OCI-LY1 (cell line): ENCODE data around the gene TM4SF4.

ENCODE experiments used
- H2AFZ ChIP-seq: fragments of 200-600 bp; sonication (generic), shearing (Covaris generic); 2 replicates; pipeline ENCODE4 v1.6.0; 2014; ENCODE audit warnings: antibody characterized with exemption, mild to moderate bottlenecking, low read length
- H3F3A ChIP-seq: fragments of 200-600 bp; sonication (generic), shearing (Covaris generic); 2 replicates; pipeline ENCODE4 v1.6.0; 2014; ENCODE audit warnings: mild to moderate bottlenecking, antibody characterized with exemption, low read length, moderate library complexity; ENCODE audit not compliant: insufficient read depth
- H3K27ac ChIP-seq: fragments of 200-600 bp; sonication (generic); 2 replicates; pipeline ENCODE4 v1.5.1; 2014; ENCODE audit warnings: low read length, mixed run types, mild to moderate bottlenecking, low read depth; ENCODE audit not compliant: poor library complexity, severe bottlenecking
- H3K27me3 ChIP-seq: fragments of 200-600 bp; sonication (generic); 2 replicates; pipeline ENCODE4 v1.6.0; 2014; ENCODE audit warnings: antibody characterized with exemption, mild to moderate bottlenecking, low read length, moderate library complexity; ENCODE audit not compliant: insufficient read depth
- H3K36me3 ChIP-seq: fragments of 200-600 bp; sonication (generic); 2 replicates; pipeline ENCODE4 v1.6.1; 2014; ENCODE audit warnings: mild to moderate bottlenecking, antibody characterized with exemption, low read length, moderate library complexity, mixed read lengths; ENCODE audit not compliant: insufficient read depth
- H3K4me1 ChIP-seq: fragments of 200-600 bp; sonication (generic); 2 replicates; pipeline ENCODE4 v1.5.1; 2014; ENCODE audit warnings: mild to moderate bottlenecking, low read length, moderate library complexity; ENCODE audit not compliant: insufficient read depth, severe bottlenecking
- H3K4me2 ChIP-seq: fragments of 200-600 bp; sonication (generic), shearing (Covaris generic); 2 replicates; pipeline ENCODE4 v1.6.1; 2014; ENCODE audit warnings: low read length
- H3K4me3 ChIP-seq: fragments of 200-600 bp; sonication (generic); 2 replicates; pipeline ENCODE4 v1.5.1; 2014; ENCODE audit warnings: low read length, low read depth, mild to moderate bottlenecking, mixed read lengths; ENCODE audit not compliant: poor library complexity, severe bottlenecking
- H3K79me2 ChIP-seq: fragments of 200-600 bp; shearing (Covaris generic); 2 replicates; pipeline ENCODE4 v1.6.1; 2016; ENCODE audit warnings: mixed run types, low read length, mixed read lengths; ENCODE audit not compliant: insufficient read depth
- H3K9ac ChIP-seq: fragments of 200-600 bp; sonication (generic), shearing (Covaris generic); 2 replicates; pipeline ENCODE4 v1.6.1; 2014; ENCODE audit warnings: mild to moderate bottlenecking, low read length, mixed read lengths
- H3K9me2 ChIP-seq: fragments of 200-600 bp; sonication (generic), shearing (Covaris generic); 2 replicates; pipeline ENCODE4 v1.6.1; 2014; ENCODE audit warnings: low read depth, mild to moderate bottlenecking, low read length, mixed read lengths
- H3K9me3 ChIP-seq: fragments of 200-600 bp; shearing (Covaris generic); 2 replicates; pipeline ENCODE4 v1.6.1; 2014; ENCODE audit warnings: low read length, mixed read lengths
- H4K20me1 ChIP-seq: fragments of 200-600 bp; sonication (generic), shearing (Covaris generic); 2 replicates; pipeline ENCODE4 v1.6.0; 2016; ENCODE audit warnings: mild to moderate bottlenecking, low read length; ENCODE audit not compliant: insufficient read depth
- CTCF ChIP-seq: fragments of 200-600 bp; sonication (generic), shearing (Covaris generic); IDR thresholded peaks from 2 replicates; pipeline ENCODE4 v1.5.1; 2017; ENCODE audit warnings: mild to moderate bottlenecking, antibody characterized with exemption, low read length, moderate library complexity, mixed read lengths
- EZH2 ChIP-seq: fragments of 200-600 bp; sonication (generic), shearing (Covaris generic); IDR thresholded peaks from 2 replicates; pipeline ENCODE4 v1.8.0; 2017; ENCODE audit warnings: borderline replicate concordance, mixed run types, mild to moderate bottlenecking, antibody characterized with exemption, low read length, moderate library complexity, mixed read lengths

The TM4SF4 gene

GRCh38 chr3:149468504-149469212, 5.8 kb upstream of the TM4SF4 start:
- no peak overlapping the region for H2AFZ ChIP-seq
- H3K36me3 ChIP-seq, result no peaks in the 10 kb centered on the region
- no peak overlapping the region for H3K4me3 ChIP-seq
- H3K9me2 ChIP-seq, result no peaks in the 10 kb centered on the region
- no peaks in the 10 kb centered on the region for H3K9me3 ChIP-seq
- H3K4me1 ChIP-seq, result no peaks in the 10 kb centered on the region
- no peaks in the 10 kb centered on the region for H4K20me1 ChIP-seq
- H3K79me2 ChIP-seq, result no peaks in the 10 kb centered on the region
- no peak overlapping the region for H3K27ac ChIP-seq
- H3K4me2 ChIP-seq, result no peak overlapping the region
- H3K9ac ChIP-seq, result no peak overlapping the region
- TF ChIP-seq CTCF (no peak), EZH2 (no peak)
- no peaks in the 10 kb centered on the region for H3F3A ChIP-seq
- H3K27me3 ChIP-seq, result no peaks in the 10 kb centered on the region

GRCh38 chr3:149470381-149470780, 4.1 kb upstream of the TM4SF4 start:
- no peak overlapping the region for H2AFZ ChIP-seq
- no peaks in the 10 kb centered on the region for H3K9me3 ChIP-seq
- H3K9ac ChIP-seq, result no peak overlapping the region
- H3K27me3 ChIP-seq, result no peaks in the 10 kb centered on the region
- H3K36me3 ChIP-seq, result no peaks in the 10 kb centered on the region
- no peak overlapping the region for H3K27ac ChIP-seq
- H3K4me1 ChIP-seq, result no peaks in the 10 kb centered on the region
- no peaks in the 10 kb centered on the region for H4K20me1 ChIP-seq
- no peak for TF ChIP-seq CTCF
- TF ChIP-seq EZH2, result no peak
- no peaks in the 10 kb centered on the region for H3K9me2 ChIP-seq
- no peak overlapping the region for H3K4me2 ChIP-seq
- H3K79me2 ChIP-seq, result no peaks in the 10 kb centered on the region
- H3K4me3 ChIP-seq, result no peak overlapping the region
- H3F3A ChIP-seq, result no peaks in the 10 kb centered on the region

- no peaks in the 10 kb centered on the region for H4K20me1 ChIP-seq
- H3K9me3 ChIP-seq, result no peaks in the 10 kb centered on the region
- no peaks in the 10 kb centered on the region for H3K4me1 ChIP-seq
- H3K27me3 ChIP-seq, result no peaks in the 10 kb centered on the region
- no peaks in the 10 kb centered on the region for H3K9me2 ChIP-seq
- TF ChIP-seq EZH2 (no peak), CTCF (no peak)
- H3K4me2 ChIP-seq, result no peak overlapping the region
- H3F3A ChIP-seq, result no peaks in the 10 kb centered on the region
- H3K9ac ChIP-seq, result no peak overlapping the region
- no peaks in the 10 kb centered on the region for H3K36me3 ChIP-seq
- no peak overlapping the region for H3K4me3 ChIP-seq
- H3K27ac ChIP-seq, result no peak overlapping the region
- H2AFZ ChIP-seq, result no peak overlapping the region
- no peaks in the 10 kb centered on the region for H3K79me2 ChIP-seq
Observed at GRCh38 chr3:149472030-149472797, 2.3 kb upstream of the TM4SF4 start.
